ENCODE data around the gene PTPRK. TPM values are rescaled to one million over a fixed set of nuclear protein-coding genes. Genes with fewer than 3 reads are reported as not detected.

The PTPRK gene
- polyA plus RNA-seq, 3 donors: 0.01 TPM; not detected in 2

GRCh38 chr6:128479991-128480390 is 40.4 kb downstream of the PTPRK start:
- peaks cover 0 to 2% (median 1%) of the 10 kb centered on the region in 7 donors for H3K9me3 Mint-ChIP-seq
- H3K79me2 ChIP-seq (ENCODE audit: insufficient read depth, low read length): no peaks in the 10 kb centered on the region
- no peaks in the 10 kb centered on the region for H3K9me3 ChIP-seq (replicated peaks in 1 of 2; ENCODE audit: control insufficient read depth in 1 of 2, insufficient read depth in 1 of 2, low read length in 2 of 2)
- no peaks in the 10 kb centered on the region for H4K20me1 ChIP-seq (ENCODE audit: insufficient read depth, low read length)
- no peak overlapping the region for H2AFZ ChIP-seq (ENCODE audit: insufficient read depth, low read depth, low read length, poor library complexity, severe bottlenecking)
- no peak overlapping the region for H3K27ac ChIP-seq (ENCODE audit: low read depth in 1 of 2, low read length in 2 of 2)
- intact Hi-C loops (cut with micrococcal nuclease): no loop called here
- TF ChIP-seq CTCF (IDR thresholded peaks at IDR 0.05): no peak
- no peak overlapping the region for H3K4me2 ChIP-seq (replicated peaks; ENCODE audit: extremely low read depth, low read length, poor library complexity, severe bottlenecking)
- H3K4me1 ChIP-seq (ENCODE audit: control insufficient read depth in 1 of 2, insufficient read depth in 2 of 2, low read length in 2 of 2): no peaks in the 10 kb centered on the region
- H3K36me3 ChIP-seq (replicated peaks in 1 of 2; ENCODE audit: control insufficient read depth in 1 of 2, insufficient read depth in 2 of 2, low read length in 2 of 2): no peaks in the 10 kb centered on the region
- no peaks in the 10 kb centered on the region for H3K27me3 ChIP-seq (ENCODE audit: control insufficient read depth in 2 of 2, insufficient read depth in 2 of 2, low read length in 2 of 2)
- H3K4me3 Mint-ChIP-seq: no peak overlapping the region
- no peak for DNase-seq
- no peaks in the 10 kb centered on the region for H3K4me1 Mint-ChIP-seq
- WGBS (ENCODE audit: insufficient coverage): 100% methylated on average over 2 of the region's 4 CpGs
- H3K27me3 Mint-ChIP-seq (ENCODE audit: low read depth in 3 of 3): no peaks in the 10 kb centered on the region
- no peaks in the 10 kb centered on the region for H3K36me3 Mint-ChIP-seq
- no peak overlapping the region for H3K27ac Mint-ChIP-seq
- H3K4me3 ChIP-seq (replicated peaks in 1 of 3; ENCODE audit: low read depth in 2 of 3, low read length in 3 of 3): no peak overlapping the region
- H3K9ac ChIP-seq (ENCODE audit: insufficient read depth, low read length, poor library complexity, severe bottlenecking): no peak overlapping the region

GRCh38 chr6:128479048-128479666 is 41.2 kb downstream of the PTPRK start:
- Mint-ChIP-seq H3K4me1 (no peaks in the 10 kb centered on the region), H3K36me3 (no peaks in the 10 kb centered on the region), H3K9me3 (peaks cover 0 to 2% (median 1%) of the 10 kb centered on the region in 7 donors), H3K4me3 (no peak overlapping the region), H3K27ac (no peak overlapping the region), H3K27me3 (ENCODE audit: low read depth in 3 of 3) (no peaks in the 10 kb centered on the region)
- no peak for TF ChIP-seq CTCF (IDR thresholded peaks at IDR 0.05)
- no peaks in the 10 kb centered on the region for H3K9me3 ChIP-seq (replicated peaks in 1 of 2; ENCODE audit: control insufficient read depth in 1 of 2, insufficient read depth in 1 of 2, low read length in 2 of 2)
- H3K27me3 ChIP-seq (ENCODE audit: control insufficient read depth in 2 of 2, insufficient read depth in 2 of 2, low read length in 2 of 2): no peaks in the 10 kb centered on the region
- intact Hi-C loops (cut with micrococcal nuclease): no loop called here
- H2AFZ ChIP-seq (ENCODE audit: insufficient read depth, low read depth, low read length, poor library complexity, severe bottlenecking): no peak overlapping the region
- no peak overlapping the region for H3K4me3 ChIP-seq (replicated peaks in 1 of 3; ENCODE audit: low read depth in 2 of 3, low read length in 3 of 3)
- H3K9ac ChIP-seq (ENCODE audit: insufficient read depth, low read length, poor library complexity, severe bottlenecking): no peak overlapping the region
- no peaks in the 10 kb centered on the region for H3K36me3 ChIP-seq (replicated peaks in 1 of 2; ENCODE audit: control insufficient read depth in 1 of 2, insufficient read depth in 2 of 2, low read length in 2 of 2)
- no peaks in the 10 kb centered on the region for H4K20me1 ChIP-seq (ENCODE audit: insufficient read depth, low read length)
- no peaks in the 10 kb centered on the region for H3K79me2 ChIP-seq (ENCODE audit: insufficient read depth, low read length)
- no peak overlapping the region for H3K27ac ChIP-seq (ENCODE audit: low read depth in 1 of 2, low read length in 2 of 2)
- DNase-seq: no peak
- no peak overlapping the region for H3K4me2 ChIP-seq (replicated peaks; ENCODE audit: extremely low read depth, low read length, poor library complexity, severe bottlenecking)
- no peaks in the 10 kb centered on the region for H3K4me1 ChIP-seq (ENCODE audit: control insufficient read depth in 1 of 2, insufficient read depth in 2 of 2, low read length in 2 of 2)
- no CpG with 5 or more reads among the region's 2 CpGs for WGBS (ENCODE audit: insufficient coverage)

All from CD14-positive monocyte (primary cell).